Fibroblast of skin of back (primary cell): ENCODE data around the gene NCAPD2.
"Not testable (repeated sequence)": the region's sequence is repeated elsewhere in the genome, so short reads cannot be mapped to it uniquely, and the experiment has no call there.

Source experiments
- DNase-seq: peaks from one replicate; pipeline ENCODE4 v3.0.0-alpha.2; 2013

NCAPD2 gene

GRCh38 chr12:6465467-6466183 is 28.3 kb upstream of the NCAPD2 start:
- DNase-seq = peak; percentile 68

GRCh38 chr12:6466184-6466573 is 27.7 kb upstream of the NCAPD2 start:
- DNase-seq = no peak

GRCh38 chr12:6466751-6467150 is 27.2 kb upstream of the NCAPD2 start:
- DNase-seq = not testable (repeated sequence)

GRCh38 chr12:6467571-6468282 is 26.2 kb upstream of the NCAPD2 start:
- not testable (repeated sequence) for DNase-seq

- DNase-seq = no peak
Measured at GRCh38 chr12:6468283-6468575, 25.7 kb upstream of the NCAPD2 start.

GRCh38 chr12:6469092-6469491 is 24.8 kb upstream of the NCAPD2 start:
- no peak for DNase-seq

- no peak for DNase-seq
Measured at GRCh38 chr12:6469609-6470374, 24.1 kb upstream of the NCAPD2 start.

GRCh38 chr12:6470375-6471163 is 23.3 kb upstream of the NCAPD2 start, which contains the start of gene VAMP1:
VAMP1 (minus strand) TSS chr12:6470677; CDS start chr12:6470531, 146 bp downstream.
- DNase-seq = peak; percentile 99

- DNase-seq = no peak
Measured at GRCh38 chr12:6471989-6472360, 21.9 kb upstream of the NCAPD2 start.

GRCh38 chr12:6472491-6472890 is 21.4 kb upstream of the NCAPD2 start:
- DNase-seq = no peak

GRCh38 chr12:6475233-6475975 is 18.5 kb upstream of the NCAPD2 start:
- not testable (repeated sequence) for DNase-seq

GRCh38 chr12:6476489-6476888 is 17.4 kb upstream of the NCAPD2 start:
- peak; percentile 88 for DNase-seq

- not testable (repeated sequence) for DNase-seq
Measured at GRCh38 chr12:6477601-6478377, 16.1 kb upstream of the NCAPD2 start.

GRCh38 chr12:6478416-6478815 is 15.5 kb upstream of the NCAPD2 start:
- peak; percentile 78 for DNase-seq

GRCh38 chr12:6488240-6488639 is 5.7 kb upstream of the NCAPD2 start:
- no peak for DNase-seq

- DNase-seq = no peak
Measured at GRCh38 chr12:6489449-6489848, 4.5 kb upstream of the NCAPD2 start.

- DNase-seq = not testable (repeated sequence)
Measured at GRCh38 chr12:6490673-6491072, 3.2 kb upstream of the NCAPD2 start.

- peak; percentile 96 for DNase-seq
Measured at GRCh38 chr12:6492838-6493496, 935 bp upstream of the NCAPD2 start, which contains the start of gene MRPL51. MRPL51 (minus strand) TSS chr12:6493262; CDS start chr12:6493136, 126 bp downstream.

GRCh38 chr12:6494258-6494743 is 399 bp downstream of the NCAPD2 start:
- no peak for DNase-seq

GRCh38 chr12:6494968-6495367 is 1.1 kb downstream of the NCAPD2 start:
- DNase-seq = no peak
